Mesenteric fat pad (tissue), 1 donor: ENCODE results near the gene MACROD1. TPM values are rescaled to one million over a fixed set of nuclear protein-coding genes. Genes with fewer than 3 reads are reported as not detected.

Source experiments
- DNase-seq: peaks from one replicate; pipeline ENCODE4 v3.0.0-alpha.2; 2020; ENCODE audit warnings: low spot score
- total RNA-seq: library from RNA; stranded (reverse); fragmentation: NEBNext Ultra II Directional; extraction: Animal tissue kit (Norgen Biotek cat#: 25700); gene quantifications from one replicate; pipeline ENCODE4 v1.2.1, GENCODE V29; 2021
- donor health status: DM: yes; HTN: yes; CAD: no.

Gene MACROD1
- total RNA-seq, 1 donor from 2014 or later = 19.5 TPM

- no peak for DNase-seq
Observed at GRCh38 chr11:64077607-64078006, 88.3 kb downstream of the MACROD1 start.

DNA sequence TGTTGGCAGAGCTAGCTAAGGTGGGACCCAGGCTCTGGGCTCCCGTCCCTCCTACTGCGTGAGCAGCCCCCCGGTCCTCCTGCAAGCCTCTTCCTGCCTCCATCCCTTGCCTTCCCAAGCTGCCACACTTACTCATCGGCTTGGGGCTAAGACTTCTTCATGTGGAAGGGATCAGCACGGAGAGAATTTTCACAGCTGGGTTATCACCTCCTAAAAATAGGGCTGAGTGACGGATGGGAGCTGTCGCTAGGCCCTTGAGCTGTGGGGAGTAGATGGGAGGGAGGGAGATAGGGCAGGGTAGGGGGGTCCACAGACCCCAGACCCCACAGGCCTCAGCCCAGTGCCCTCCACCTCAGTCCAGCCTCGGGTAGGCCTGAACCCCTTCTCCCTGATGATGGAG lies 89.2 kb downstream of the MACROD1 start:
- DNase-seq = no peak

DNA sequence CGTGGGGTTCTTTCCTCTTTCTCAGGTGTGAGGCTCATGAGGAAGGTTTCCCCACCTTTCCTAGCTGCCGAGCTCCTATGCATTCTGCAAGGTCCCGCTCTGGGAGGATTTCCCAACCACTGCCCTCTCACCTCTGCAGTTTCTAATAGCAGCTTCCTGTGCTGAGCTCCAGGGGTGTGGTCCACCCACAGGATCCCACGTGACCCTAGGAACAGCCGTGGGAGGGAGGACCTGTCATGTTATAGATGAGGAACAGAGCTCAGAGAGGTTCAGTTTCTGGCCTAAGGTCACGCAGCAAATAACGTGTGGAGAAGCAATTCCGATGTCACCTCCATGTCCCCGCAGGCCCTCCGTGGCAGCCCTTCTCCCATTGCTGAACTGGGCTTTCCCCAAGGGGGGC lies 91.7 kb downstream of the MACROD1 start:
- DNase-seq = no peak

GRCh38 chr11:64073542-64073941 lies 92.4 kb downstream of the MACROD1 start:
- DNase-seq = no peak

GRCh38 chr11:64072871-64073270 lies 93.0 kb downstream of the MACROD1 start:
- DNase-seq = no peak

DNA sequence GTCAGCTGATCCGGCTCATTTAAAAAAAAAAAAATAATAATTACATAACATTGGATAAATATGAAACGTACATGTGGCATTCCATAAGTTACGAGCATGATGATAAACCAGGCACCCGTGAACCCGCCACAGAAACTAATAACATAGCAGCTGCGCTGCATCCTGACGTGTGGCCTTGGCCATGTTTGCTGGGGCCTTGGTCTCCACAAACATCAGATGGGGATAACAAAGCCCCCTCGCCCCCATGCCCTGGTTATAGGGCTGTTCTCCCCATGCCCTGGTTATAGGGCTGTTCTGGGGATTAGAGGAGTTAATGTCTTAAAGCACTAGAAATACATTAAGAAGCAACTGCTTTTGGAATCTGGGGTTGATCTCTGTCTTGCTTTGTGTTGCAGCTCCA lies 93.5 kb downstream of the MACROD1 start:
- no peak for DNase-seq

DNA sequence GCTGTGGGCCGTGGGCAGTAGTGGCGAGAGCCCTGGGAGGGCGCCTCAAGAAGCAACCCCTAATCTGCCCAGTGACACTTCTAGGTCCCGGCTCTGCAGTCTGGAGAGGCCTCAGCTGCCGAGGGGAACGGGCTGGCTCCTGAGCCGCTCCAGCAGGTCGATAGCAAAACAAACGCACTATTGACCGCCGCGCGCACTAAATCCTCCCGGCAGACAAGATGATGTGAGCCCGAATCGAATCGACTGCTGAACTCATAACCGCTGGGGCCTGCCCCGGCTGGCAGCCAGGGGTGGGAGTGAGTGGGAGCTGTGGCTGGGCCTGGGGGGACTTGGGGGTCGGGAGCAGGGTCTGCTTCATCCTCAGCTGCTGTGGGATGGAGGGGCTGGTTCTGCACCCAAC lies 94.1 kb downstream of the MACROD1 start:
- no peak for DNase-seq

DNA sequence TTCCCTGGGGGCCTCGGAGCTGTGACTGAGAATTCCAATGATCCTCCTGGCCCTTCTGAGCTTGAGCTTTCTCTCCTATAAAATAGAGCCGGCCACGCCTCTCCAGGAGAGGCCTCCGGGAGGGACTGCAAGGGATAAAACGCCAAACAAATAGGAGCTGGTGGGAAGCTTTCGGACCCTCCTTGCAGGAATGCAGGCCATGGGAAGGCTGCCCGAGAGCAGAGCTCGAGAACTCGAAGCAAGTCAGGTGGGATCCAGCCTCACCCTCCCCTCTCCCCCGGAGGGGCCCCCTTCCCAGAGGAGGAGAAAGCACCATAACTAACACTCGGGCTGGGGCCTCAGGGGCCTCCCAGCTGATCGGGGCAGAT lies 95.6 kb downstream of the MACROD1 start:
- DNase-seq = no peak

DNA sequence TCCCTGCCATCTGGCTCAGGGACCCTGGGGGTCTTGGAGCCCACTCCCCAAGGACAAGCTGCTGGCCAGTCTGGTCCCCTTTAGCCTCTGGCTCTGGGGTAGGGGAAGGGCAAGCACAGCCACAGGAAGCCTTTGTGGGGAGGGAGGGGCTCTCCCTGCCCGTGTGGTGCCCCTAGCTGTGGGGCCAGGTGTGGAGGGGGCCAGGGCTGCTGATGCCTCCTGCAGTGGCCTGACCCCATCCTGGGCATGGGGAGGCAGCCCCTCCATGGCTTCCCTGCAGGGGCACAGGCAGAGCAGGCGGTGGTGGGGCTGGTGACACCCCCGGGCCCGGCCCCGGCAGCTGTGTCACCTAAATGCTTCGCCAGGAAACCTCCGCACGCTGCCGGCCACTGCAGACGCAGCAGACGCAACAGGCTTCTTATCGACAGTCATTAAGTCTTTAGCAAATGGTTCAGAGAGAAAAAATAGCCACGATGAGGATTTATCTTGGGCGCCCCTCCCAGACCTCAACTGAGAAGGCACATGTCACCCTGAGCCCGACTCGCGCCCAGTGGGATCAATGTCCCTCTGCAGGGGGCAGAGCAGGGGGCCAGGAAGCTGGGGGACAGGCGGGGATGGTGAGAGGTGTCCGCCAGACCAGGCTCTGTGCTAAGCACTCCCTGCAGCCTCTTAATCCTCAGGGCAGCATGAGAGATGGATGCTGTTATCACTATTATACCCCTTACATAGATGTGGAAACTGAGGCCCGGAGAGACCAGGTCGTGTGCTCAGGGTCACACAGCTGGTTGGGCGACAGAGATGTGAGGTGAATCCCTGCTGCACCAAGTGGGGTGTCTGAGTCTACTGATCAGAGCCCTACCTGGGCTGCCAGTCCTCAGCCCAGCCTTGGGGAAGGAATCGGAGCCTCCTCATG lies 96.3 kb downstream of the MACROD1 start:
- DNase-seq = no peak

DNA sequence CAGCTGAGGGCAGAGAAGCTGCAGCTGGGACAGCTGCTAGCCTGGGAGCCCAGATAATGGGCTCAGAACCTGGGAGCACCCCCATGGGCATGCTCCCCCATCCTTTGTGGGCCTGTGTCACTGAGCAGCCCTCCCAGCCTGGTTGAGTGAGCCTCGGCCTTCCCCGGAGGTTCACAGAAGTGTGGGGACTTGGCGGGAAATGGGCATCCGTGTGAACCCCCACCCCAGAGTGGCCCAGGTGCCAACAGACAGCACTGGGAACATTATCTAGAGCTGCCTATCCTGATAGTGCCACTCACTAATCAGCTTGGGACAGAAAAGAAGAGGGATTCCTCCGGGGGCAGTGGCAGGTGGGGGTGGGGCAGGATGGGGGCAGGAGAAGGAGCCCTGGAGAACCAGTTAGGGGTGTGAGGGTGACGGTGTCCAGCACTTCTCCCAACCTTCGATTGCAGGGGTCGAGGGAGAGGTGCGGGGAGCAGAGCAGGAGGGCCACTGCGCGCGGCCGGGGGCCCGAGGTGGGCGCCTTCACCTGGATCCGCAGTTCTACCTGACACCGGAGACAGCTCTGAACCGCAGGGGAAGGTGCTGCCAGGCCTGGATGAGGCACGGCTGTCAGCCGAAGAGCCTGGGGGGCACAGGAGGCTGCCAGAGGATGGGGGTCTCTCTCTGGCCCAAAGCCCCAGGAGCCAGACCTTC lies 97.1 kb downstream of the MACROD1 start:
- no peak for DNase-seq

- DNase-seq = no peak
Observed at GRCh38 chr11:64067230-64067993, 98.5 kb downstream of the MACROD1 start.

- no peak for DNase-seq
Observed at GRCh38 chr11:64065712-64066111, 100.2 kb downstream of the MACROD1 start.

- no peak for DNase-seq
Observed at GRCh38 chr11:64065141-64065465, 100.8 kb downstream of the MACROD1 start.

- no peak for DNase-seq
Observed at GRCh38 chr11:64064374-64065140, 101.4 kb downstream of the MACROD1 start.

DNA sequence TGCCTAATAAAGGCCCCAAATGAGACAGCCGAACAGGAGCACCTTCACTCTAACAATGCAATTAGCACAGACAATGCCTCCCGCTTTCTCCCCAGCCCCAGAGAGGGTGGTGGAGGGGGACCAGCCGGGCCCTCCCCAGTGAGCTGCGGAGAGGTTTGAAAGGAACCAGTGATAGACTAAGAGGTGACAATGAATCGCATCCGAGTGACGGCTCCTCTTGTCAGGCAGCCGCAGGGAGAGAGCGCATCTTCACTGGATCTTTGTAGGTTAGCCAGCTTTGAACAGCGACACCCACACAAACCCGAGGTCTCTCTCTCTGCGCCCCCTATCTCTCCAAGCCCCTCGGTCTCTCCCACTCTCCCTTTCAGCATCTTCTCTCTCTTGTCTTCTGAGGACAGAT lies 102.1 kb downstream of the MACROD1 start:
- no peak for DNase-seq

DNA sequence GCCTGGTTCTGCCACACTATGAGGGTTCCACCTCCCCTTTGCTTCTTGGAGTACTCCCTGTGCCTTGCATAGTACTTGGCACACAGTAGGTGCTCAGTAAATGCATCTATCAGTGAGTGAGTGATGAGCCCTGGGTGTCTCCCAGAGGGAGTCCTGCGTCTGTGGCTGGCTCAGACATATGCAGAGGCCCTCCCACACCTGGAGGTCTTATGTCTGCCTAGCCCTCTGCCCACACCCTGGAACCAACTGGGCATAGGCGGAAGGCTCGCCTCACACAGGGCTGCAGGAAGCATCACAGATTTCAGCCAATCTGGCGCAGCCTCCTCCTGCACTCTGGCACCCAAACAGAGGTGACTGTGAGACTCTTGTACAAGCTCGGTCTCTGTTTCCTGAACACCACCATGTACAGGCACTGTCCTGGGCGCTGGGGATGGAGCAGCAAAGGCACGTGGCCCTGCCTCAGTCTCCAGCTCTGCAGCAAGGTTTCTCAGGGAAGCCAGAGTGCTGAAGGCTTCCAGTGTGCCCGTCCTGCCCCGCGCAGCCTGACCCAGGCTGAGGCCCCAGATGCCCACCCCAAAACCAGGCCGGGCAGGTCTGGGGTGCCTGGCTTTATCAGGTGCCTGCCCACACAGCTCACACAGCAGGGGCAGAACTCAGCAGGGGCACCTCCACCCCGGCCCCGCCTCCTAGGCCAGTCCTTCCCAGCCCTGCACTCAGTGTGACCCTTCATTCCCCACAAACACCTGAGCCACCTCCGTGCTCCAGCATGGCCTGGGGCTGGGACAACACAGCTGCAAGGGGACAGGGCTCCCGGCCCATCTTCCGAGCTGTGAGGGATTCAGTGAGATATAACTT lies 103.5 kb downstream of the MACROD1 start:
- DNase-seq = no peak

DNA sequence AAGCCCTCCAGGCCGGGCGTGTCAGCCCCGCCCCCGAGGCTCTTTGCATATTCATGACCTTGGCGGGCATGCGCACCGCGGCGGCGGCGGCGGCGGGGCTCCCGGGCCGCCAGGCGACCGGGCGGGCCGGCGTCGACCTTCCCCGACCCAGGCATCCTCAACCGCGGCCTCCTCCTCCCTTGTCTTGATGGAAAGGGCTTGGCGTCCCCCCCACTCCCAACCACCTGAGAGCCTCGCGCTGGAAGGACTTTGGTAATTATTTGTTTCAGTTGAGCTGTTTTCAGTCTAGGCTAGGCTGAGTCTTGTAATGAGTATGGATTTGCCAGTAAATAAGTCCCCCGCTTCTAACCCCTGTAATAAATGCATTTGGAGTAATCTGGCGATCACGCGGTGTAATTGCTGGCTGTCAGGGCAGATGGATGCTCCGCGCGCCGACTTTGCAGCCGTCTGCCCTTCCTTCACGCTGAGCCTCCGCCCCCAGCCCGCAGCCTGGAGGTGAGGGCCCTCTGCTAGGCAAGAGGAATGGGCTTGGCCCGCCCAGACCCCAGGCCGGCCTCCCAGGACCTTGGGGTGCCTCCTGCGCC lies 105.0 kb downstream of the MACROD1 start:
- DNase-seq = no peak

- DNase-seq = no peak
Observed at GRCh38 chr11:64060263-64060860, 105.6 kb downstream of the MACROD1 start.

DNA sequence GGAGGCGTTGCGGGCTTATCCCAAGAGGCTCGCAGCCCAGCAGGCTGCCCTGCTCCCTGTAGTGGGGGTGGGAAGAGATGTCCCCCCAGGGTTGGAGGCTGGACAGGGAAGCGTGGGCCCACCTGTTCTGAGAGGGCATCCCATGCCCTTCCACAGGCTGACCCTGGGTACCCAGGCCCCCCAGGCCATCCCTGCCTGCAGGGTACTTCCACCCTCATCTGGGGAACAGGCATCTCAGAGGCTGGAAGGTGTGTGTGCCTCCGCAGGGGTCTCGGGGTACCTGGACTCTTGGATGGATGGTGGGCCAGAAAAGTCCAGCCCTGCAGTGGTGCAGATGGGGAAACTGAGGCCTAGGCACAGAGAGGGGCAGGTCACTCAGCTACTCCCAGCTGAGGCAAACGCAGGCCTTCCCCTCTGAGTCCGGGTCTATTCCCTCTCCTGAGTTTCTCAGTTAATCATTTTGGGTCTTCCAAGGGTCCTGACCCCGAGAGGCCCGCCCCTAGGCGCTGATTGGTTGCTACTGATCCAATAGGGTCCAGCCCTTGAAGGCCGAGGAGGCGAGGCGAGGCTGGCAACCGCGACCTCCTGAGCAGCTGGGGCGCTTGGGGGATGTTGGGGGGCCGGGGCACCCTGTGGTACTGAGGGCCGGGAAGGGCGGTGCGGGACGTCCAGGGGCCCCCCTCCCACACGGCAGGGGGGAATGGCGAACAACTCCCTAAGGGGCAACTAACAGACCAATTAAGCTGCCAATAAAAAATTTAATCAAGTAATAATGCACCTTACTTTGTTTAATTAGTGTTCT lies 106.4 kb downstream of the MACROD1 start:
- no peak for DNase-seq
